ENCODE measurements around the gene KCNAB1. TPM values are rescaled to one million over a fixed set of nuclear protein-coding genes. Genes with fewer than 3 reads are reported as not detected.

Gene KCNAB1
- total RNA-seq, 1 experiment from 2014 or later, result not detected

DNA sequence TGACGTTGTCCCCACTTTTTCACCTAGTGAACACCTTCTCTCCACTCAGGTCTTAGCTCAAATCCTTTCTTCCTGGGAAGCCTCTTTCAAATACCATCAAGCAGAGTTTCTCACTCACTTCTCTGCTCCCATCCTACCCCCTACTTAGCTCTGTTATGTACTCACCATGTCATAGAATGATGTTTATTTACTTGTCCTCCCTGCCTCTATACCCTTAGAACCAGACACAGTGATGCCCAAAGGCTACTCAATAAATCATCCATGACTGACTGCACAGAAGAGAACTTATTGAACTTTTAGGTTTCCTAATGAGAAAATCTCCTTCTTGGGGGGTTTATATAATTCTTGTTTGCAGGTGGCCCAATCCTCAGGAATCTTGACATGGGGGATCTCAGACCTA lies 280.4 kb downstream of the KCNAB1 start (continued):
- TF ChIP-seq, protein P1, sequence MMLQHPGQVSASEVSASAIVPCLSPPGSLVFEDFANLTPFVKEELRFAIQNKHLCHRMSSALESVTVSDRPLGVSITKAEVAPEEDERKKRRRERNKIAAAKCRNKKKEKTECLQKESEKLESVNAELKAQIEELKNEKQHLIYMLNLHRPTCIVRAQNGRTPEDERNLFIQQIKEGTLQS (IDR thresholded peaks at IDR 0.05), result no peak
- TF ChIP-seq ZNF274 (IDR thresholded peaks at IDR 0.05; ENCODE audit: low read depth, low read length) (no peak), YY1 (IDR thresholded peaks at IDR 0.05; ENCODE audit: extremely low read depth, insufficient replicate concordance, low read depth, low read length) (no peak), SP1 (IDR thresholded peaks at IDR 0.05; ENCODE audit: low read depth) (no peak)
- TF ChIP-seq, protein P2, sequence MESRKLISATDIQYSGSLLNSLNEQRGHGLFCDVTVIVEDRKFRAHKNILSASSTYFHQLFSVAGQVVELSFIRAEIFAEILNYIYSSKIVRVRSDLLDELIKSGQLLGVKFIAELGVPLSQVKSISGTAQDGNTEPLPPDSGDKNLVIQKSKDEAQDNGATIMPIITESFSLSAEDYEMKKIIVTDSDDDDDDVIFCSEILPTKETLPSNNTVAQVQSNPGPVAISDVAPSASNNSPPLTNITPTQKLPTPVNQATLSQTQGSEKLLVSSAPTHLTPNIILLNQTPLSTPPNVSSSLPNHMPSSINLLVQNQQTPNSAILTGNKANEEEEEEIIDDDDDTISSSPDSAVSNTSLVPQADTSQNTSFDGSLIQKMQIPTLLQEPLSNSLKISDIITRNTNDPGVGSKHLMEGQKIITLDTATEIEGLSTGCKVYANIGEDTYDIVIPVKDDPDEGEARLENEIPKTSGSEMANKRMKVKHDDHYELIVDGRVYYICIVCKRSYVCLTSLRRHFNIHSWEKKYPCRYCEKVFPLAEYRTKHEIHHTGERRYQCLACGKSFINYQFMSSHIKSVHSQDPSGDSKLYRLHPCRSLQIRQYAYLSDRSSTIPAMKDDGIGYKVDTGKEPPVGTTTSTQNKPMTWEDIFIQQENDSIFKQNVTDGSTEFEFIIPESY (IDR thresholded peaks at IDR 0.05; ENCODE audit: extremely low read depth, insufficient replicate concordance, low read length), result no peak

DNA sequence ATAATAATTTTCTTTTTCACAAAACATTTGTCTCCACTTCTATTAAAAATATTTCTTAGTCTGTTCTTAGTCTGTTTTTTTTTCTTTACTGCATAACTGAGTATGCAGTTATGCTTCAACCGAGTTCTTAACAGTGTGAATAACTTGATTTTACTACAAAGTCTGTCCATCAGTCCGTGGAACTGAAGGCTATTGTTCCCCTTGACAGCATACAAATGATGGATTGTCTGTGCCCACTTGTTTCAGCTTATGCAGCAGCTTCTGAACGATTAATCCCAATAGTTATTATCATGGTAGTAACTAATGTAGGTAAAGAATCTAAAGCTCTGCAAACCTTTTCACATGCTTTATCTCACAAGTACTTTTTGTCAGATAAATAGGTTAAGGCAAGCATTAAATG lies 283.8 kb downstream of the KCNAB1 start:
- no peak overlapping the region for H3K4me3 ChIP-seq (replicated peaks in 1 of 2; ENCODE audit: low read depth in 1 of 2, low read length in 2 of 2)
- no peak overlapping the region for H2AFZ ChIP-seq (ENCODE audit: low read depth, low read length, poor library complexity, severe bottlenecking)
- DNase-seq (ENCODE audit: low read depth, low spot score), result no peak
- H3K36me3 ChIP-seq (ENCODE audit: control insufficient read depth in 1 of 2, insufficient read depth in 2 of 2, low read length in 2 of 2), result no peaks in the 10 kb centered on the region
- no peak overlapping the region for H3K27ac ChIP-seq (ENCODE audit: low read depth, low read length)
- BruUV-seq (replicated peaks), result no TSS peak
- no peaks in the 10 kb centered on the region for H4K20me1 ChIP-seq (ENCODE audit: insufficient read depth)
- ChIA-PET POLR2A (no interaction called here), RAD21 (ENCODE audit: low non-redundant PET in 1 of 2, low total read pairs in 2 of 2, uncharacterized antibody in 2 of 2, unreplicated experiment in 2 of 2) (no interaction called here), CTCF (no interaction called here)
- intact Hi-C loops (cut with micrococcal nuclease), result no loop called here
- no peaks in the 10 kb centered on the region for H3K4me1 ChIP-seq (ENCODE audit: control insufficient read depth in 1 of 2, insufficient read depth in 2 of 2, low read length in 2 of 2)
- ATAC-seq, result no peak
- no peaks in the 10 kb centered on the region for H3K9me3 ChIP-seq (ENCODE audit: control insufficient read depth in 1 of 2, insufficient read depth in 1 of 2, low read depth in 1 of 2, low read length in 2 of 2)
- no peak overlapping the region for H3K4me2 ChIP-seq (ENCODE audit: low read length)
- H3K27me3 ChIP-seq (ENCODE audit: insufficient read depth, low read length), result 0 out of 2 replicates have a peak, but pooled peaks cover 3% of the 10 kb centered on the region
- H3K79me2 ChIP-seq (ENCODE audit: insufficient read depth, low read length), result no peaks in the 10 kb centered on the region
- no peaks in the 10 kb centered on the region for H3K9me2 ChIP-seq (ENCODE audit: insufficient read depth)
- H3K9ac ChIP-seq (ENCODE audit: low read length), result no peak overlapping the region
- TF ChIP-seq ZFX (IDR thresholded peaks at IDR 0.05) (no peak), SP1 (IDR thresholded peaks at IDR 0.05; ENCODE audit: low read depth) (no peak), ZNF274 (IDR thresholded peaks at IDR 0.05; ENCODE audit: low read depth, low read length) (no peak)

Data from HCT116 (cell line).